Measurements from ENCODE around the gene NES. TPM values are rescaled to one million over a fixed set of nuclear protein-coding genes. Genes with fewer than 3 reads are reported as not detected.
A peak's percentile ranks its signal among the peaks of the same experiment; 100 is the strongest.

Gene NES
- total and polyA plus RNA-seq, 12 donors = 7.7 to 26.9 (median 14.0) TPM

GRCh38 chr1:156654700-156655099 lies 22.5 kb downstream of the NES start:
- Histone ChIP-seq H3K9me3 (replicated peaks in 1 of 3) (no peaks in the 10 kb centered on the region), H3K4me3 (no peak overlapping the region), H3K36me3 (replicated peaks in 1 of 2) (no peaks in the 10 kb centered on the region), H3K27me3 (no peaks in the 10 kb centered on the region), H3K4me1 (replicated peaks in 1 of 2) (peaks cover 18 to 32% of the 10 kb centered on the region in 2 donors), H3K27ac (no peak overlapping the region)
- no peak for TF ChIP-seq CTCF (IDR thresholded peaks at IDR 0.05)
- no peak for TF ChIP-seq POLR2A (IDR thresholded peaks at IDR 0.05)
- WGBS, 4 donors = 50 to 89% (median 80%) methylated on average over 1 of the region's 1 CpG
- DNase-seq = peak in 1 of 7 donors; percentile 21
- intact Hi-C loops (cut with DNase I) = loop anchor here in 1 of 2 donors (5.0 kb wide), 1 partner anchor 32 kb away; no protein-coding TSS in a partner anchor

- Histone ChIP-seq H3K9me3 (replicated peaks in 1 of 3) (no peaks in the 10 kb centered on the region), H3K36me3 (replicated peaks in 1 of 2) (no peaks in the 10 kb centered on the region), H3K4me3 (no peak overlapping the region), H3K4me1 (replicated peaks in 1 of 2) (peaks cover 15 to 25% of the 10 kb centered on the region in 2 donors), H3K27ac (no peak overlapping the region), H3K27me3 (no peaks in the 10 kb centered on the region)
- 83 to 88% (median 84%) methylated on average over 9 of the region's 9 CpGs for WGBS, 4 donors
- DNase-seq = no peak
- intact Hi-C loops (cut with DNase I) = no loop called here
- no peak for TF ChIP-seq CTCF (IDR thresholded peaks at IDR 0.05)
- no peak for TF ChIP-seq POLR2A (IDR thresholded peaks at IDR 0.05)
Measured at GRCh38 chr1:156652992-156653355, 24.2 kb downstream of the NES start.

DNA sequence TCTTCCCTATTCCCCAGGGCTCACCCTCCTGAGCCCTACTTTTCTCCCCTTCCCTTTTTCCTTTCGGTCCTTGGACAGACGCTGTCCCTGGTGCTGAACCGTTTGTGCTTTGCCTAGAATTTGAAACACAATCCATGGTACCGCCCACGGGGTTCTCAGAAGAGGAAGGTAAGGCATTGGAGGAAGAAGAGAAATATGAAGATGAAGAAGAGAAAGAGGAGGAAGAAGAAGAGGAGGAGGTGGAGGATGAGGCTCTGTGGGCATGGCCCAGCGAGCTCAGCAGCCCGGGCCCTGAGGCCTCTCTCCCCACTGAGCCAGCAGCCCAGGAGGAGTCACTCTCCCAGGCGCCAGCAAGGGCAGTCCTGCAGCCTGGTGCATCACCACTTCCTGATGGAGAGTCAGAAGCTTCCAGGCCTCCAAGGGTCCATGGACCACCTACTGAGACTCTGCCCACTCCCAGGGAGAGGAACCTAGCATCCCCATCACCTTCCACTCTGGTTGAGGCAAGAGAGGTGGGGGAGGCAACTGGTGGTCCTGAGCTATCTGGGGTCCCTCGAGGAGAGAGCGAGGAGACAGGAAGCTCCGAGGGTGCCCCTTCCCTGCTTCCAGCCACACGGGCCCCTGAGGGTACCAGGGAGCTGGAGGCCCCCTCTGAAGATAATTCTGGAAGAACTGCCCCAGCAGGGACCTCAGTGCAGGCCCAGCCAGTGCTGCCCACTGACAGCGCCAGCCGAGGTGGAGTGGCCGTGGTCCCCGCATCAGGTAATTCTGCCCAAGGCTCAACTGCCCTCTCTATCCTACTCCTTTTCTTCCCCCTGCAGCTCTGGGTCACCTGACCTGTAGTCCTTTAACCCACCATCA lies 24.8 kb downstream of the NES start:
- WGBS, 4 donors = 40 to 53% (median 49%) methylated on average over 11 to 16 of the region's 16 CpGs
- H3K27ac ChIP-seq = no peak overlapping the region
- H3K36me3 ChIP-seq (replicated peaks in 1 of 2) = no peaks in the 10 kb centered on the region
- no peaks in the 10 kb centered on the region for H3K9me3 ChIP-seq (replicated peaks in 1 of 3)
- H3K4me1 ChIP-seq (replicated peaks in 1 of 2) = peaks cover 10 to 21% of the 10 kb centered on the region in 2 donors
- no peak overlapping the region for H3K4me3 ChIP-seq
- H3K27me3 ChIP-seq = no peaks in the 10 kb centered on the region
- intact Hi-C loops (cut with DNase I) = no loop called here
- no peak for TF ChIP-seq POLR2A (IDR thresholded peaks at IDR 0.05)
- no peak for TF ChIP-seq CTCF (IDR thresholded peaks at IDR 0.05)
- peak in 2 of 7 donors; percentile 35 to 41 for DNase-seq

DNA sequence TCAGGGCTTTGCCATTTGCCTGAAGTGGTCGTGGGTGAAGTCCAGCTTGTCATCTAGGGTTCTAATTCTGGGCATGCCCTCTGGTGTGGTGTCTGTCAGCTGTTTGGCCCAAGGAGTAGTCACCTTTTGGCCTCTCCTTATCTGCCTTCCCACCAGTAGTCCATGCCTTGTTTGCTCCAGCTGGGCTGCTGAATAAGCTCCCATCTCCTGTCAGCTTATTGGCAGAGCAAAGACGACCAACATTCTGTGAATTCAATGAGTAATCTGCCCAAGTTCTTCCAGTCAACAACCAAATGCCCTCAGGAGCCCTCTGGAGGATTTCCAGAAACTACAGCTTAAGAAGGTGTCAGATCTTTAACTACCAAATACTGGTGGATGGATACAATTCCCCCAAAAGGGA lies 28.3 kb downstream of the NES start:
- WGBS, 4 donors = 11 to 30% (median 26%) methylated on average over 1 to 2 of the region's 2 CpGs
- Histone ChIP-seq H3K27ac (no peak overlapping the region), H3K27me3 (peaks cover 13% of the 10 kb centered on the region), H3K9me3 (replicated peaks in 1 of 3) (no peaks in the 10 kb centered on the region), H3K4me1 (replicated peaks in 1 of 2) (no peaks in the 10 kb centered on the region), H3K4me3 (no peak overlapping the region), H3K36me3 (replicated peaks in 1 of 2) (no peaks in the 10 kb centered on the region)
- intact Hi-C loops (cut with DNase I) = no loop called here
- TF ChIP-seq POLR2A (IDR thresholded peaks at IDR 0.05) = no peak
- TF ChIP-seq CTCF (IDR thresholded peaks at IDR 0.05) = no peak
- DNase-seq = no peak
